RWPE1 (cell line): ENCODE data around the gene ATG7.
"Not testable (repeated sequence)": the region's sequence is repeated elsewhere in the genome, so short reads cannot be mapped to it uniquely, and the experiment has no call there.

ENCODE experiments used
- CTCF ChIA-PET: fragments of 350-600 bp; sonication (Branson Sonifier 250); formaldehyde crosslinking; extraction: SDS; loops from one replicate; lab custom pipeline; 2021; lab: Yijun Ruan, JAX
- POLR2A ChIA-PET: fragments of 400-600 bp; formaldehyde crosslinking; extraction: SDS; loops from one replicate; lab custom pipeline; 2020; ENCODE audit warnings: antibody characterized with exemption; ENCODE audit not compliant: low non-redundant PET; lab: Yijun Ruan, JAX
- DNase-seq: peaks from one replicate; pipeline ENCODE4 v3.0.0; 2012; ENCODE audit warnings: low spot score
- H3K27ac ChIP-seq: fragments of 450-650 bp; 2 replicates; pipeline ENCODE4 v1.5.1; 2017
- TF ChIP-seq, protein P1 (sequence below): fragments of 450-650 bp; conservative IDR thresholded peaks from 2 replicates; pipeline ENCODE4 v1.5.1; 2017; ENCODE audit warnings: low read depth, mild to moderate bottlenecking

The ATG7 gene

DNA sequence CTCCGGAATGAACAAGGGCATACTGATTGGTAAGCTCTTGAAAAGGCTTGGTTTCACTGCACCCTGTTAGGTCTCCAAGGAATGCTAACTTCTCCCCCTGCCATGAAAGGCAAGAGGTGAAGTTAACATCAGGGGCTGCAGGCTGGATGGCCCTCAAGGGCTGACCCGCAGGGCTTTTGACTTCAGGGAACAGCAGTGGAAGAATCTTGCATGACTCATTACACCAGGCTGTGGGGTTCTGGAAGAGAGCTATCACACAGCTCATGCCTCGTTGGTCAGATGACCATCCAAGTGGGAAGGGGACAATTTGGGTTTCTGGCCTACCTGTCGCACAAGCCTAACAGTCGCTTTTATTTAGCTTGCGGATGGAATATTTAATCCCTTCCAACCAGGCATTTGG lies 23.6 kb upstream of the ATG7 start:
- POLR2A ChIA-PET = no interaction called here

DNA sequence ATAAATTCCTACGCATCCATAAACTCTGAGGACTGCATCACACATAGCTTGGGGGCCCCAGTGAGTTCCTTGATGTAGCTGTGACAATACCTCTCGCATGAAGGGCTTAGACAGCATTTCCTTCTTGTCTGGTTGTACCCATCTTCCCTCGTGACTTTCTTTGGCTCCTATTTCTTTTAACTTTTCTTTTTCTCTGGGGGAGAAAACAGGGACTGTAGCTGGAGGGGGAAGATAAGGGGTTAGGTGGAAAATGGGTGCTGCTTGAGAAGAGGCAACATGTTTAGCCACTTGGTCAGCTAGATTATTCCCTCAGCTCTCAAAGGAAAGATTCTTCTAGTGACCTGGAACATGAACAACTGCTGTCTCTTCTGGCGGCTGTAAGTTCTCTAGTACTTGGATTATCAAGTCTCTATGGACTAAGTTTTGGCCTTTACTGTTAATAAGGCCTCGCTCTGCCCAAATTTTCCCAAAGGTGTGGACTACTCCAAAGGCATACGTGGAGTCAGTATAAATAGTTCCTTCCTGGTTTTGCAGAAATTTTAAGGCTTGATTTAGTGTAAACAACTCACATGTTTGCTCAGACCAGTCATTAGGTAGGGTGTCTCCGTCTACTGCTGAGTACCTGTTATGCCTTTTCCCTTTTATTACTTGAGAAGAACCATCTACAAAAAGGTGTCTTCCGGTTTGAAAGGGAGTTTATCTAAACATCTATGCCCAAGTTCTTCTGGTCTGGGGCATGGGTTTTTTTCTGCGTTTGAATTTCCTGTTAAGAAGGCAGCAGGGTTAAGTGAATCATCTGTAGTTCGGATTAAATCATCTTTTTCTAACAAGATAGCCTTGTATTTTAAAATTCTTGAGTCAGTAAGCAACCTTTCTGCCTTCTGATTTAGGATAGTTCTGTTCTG lies 21.0 kb upstream of the ATG7 start:
- ChIA-PET CTCF (no interaction called here), POLR2A (no interaction called here)
- TF ChIP-seq, protein P1, sequence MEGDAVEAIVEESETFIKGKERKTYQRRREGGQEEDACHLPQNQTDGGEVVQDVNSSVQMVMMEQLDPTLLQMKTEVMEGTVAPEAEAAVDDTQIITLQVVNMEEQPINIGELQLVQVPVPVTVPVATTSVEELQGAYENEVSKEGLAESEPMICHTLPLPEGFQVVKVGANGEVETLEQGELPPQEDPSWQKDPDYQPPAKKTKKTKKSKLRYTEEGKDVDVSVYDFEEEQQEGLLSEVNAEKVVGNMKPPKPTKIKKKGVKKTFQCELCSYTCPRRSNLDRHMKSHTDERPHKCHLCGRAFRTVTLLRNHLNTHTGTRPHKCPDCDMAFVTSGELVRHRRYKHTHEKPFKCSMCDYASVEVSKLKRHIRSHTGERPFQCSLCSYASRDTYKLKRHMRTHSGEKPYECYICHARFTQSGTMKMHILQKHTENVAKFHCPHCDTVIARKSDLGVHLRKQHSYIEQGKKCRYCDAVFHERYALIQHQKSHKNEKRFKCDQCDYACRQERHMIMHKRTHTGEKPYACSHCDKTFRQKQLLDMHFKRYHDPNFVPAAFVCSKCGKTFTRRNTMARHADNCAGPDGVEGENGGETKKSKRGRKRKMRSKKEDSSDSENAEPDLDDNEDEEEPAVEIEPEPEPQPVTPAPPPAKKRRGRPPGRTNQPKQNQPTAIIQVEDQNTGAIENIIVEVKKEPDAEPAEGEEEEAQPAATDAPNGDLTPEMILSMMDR = no peak
- H3K27ac ChIP-seq = no peak overlapping the region
- DNase-seq = no peak

More for the DNA sequence above, 23.6 kb upstream of the ATG7 start:
- CTCF ChIA-PET = no interaction called here
- H3K27ac ChIP-seq = no peak overlapping the region; the same call in 1 of the 2 replicates
- TF ChIP-seq, protein P1 = no peak
- DNase-seq = no peak

DNA sequence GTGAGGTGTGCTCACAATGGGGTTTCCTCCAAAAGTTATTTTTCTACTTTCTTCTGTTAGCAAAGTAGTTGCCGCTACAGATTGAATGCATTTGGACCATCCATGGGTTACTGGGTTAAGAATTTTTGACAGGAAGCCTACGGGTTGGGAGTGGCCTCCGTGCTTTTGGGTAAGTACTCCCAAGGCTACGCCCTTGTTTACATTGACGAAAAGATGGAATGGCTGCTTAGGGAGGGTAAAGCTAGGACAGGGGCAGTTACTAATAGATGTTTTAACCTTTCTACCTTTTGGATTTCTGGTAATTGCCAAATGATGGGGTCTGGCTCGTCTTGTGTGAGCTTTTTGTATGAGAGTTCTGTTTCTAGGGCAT lies 20.4 kb upstream of the ATG7 start:
- POLR2A ChIA-PET = no interaction called here
- CTCF ChIA-PET = no interaction called here
- no peak for DNase-seq
- TF ChIP-seq, protein P1 = no peak
- no peak overlapping the region for H3K27ac ChIP-seq

DNA sequence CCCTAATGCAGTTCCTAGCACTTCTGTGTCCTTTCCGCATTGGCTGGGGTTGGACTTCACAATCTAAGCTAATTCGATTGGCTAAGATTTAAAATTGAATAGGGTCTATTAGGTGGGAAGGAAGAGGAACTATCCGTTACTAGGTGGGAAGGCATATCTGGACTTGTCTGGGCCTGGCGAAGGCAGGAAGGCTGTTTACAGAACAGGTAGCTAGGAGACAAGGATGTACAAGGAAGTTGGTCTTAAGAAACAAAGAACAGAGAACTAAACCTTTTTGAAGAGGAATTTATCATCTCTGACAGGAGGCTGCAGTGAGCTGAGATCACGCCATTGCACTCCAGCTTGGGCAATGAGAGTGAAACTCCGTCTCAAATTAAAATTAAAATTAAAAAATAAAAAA lies 17.3 kb upstream of the ATG7 start:
- TF ChIP-seq, protein P1 = no peak
- DNase-seq = no peak
- ChIA-PET POLR2A (no interaction called here), CTCF (interaction anchor here (0.6 kb wide), 1 partner anchor 19 kb away, joined by 3 read pairs; no protein-coding TSS in a partner anchor)
- H3K27ac ChIP-seq = peak overlapping the region; percentile 66

DNA sequence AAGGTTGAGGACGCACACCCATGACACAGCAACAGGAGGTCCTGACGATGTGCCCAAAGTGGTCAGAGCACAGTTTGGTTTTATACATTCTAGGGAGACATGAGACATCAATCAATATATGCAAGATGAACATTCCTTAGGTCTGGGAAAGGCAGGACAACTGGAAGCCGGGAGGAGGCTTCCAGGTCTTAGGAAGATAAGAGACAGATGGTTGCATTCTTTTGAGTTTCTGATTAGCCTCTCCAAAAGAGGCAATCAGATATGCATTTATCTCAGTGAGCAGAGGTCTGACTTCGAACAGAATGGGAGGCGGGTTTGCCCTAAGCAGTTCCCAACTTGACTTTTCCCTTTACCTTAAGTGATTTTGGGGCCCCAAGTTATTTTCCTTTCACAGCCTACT lies 16.7 kb upstream of the ATG7 start:
- CTCF ChIA-PET, DNase-seq: not testable (repeated sequence)

DNA sequence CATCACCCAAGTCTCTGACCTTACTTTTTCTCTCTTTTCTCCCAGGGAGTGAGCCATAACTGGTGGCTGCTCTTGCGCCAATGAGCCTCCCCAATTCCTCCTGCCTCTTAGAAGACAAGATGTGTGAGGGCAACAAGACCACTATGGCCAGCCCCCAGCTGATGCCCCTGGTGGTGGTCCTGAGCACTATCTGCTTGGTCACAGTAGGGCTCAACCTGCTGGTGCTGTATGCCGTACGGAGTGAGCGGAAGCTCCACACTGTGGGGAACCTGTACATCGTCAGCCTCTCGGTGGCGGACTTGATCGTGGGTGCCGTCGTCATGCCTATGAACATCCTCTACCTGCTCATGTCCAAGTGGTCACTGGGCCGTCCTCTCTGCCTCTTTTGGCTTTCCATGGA lies 13.2 kb upstream of the ATG7 start:
- TF ChIP-seq, protein P1 = no peak
- ChIA-PET CTCF (no interaction called here), POLR2A (no interaction called here)
- no peak for DNase-seq
- no peak overlapping the region for H3K27ac ChIP-seq

More for the DNA sequence above, 16.7 kb upstream of the ATG7 start:
- POLR2A ChIA-PET, H3K27ac ChIP-seq: not testable (repeated sequence)

DNA sequence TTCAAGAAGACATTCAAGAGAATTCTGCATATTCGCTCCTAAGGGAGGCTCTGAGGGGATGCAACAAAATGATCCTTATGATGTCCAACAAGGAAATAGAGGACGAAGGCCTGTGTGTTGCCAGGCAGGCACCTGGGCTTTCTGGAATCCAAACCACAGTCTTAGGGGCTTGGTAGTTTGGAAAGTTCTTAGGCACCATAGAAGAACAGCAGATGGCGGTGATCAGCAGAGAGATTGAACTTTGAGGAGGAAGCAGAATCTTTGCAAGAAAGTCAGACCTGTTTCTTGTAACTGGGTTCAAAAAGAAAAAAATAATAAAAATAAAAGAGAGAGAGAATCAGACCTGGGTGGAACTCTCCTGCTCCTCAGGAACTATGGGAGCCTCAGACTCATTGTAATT lies 11.7 kb upstream of the ATG7 start:
- ChIA-PET POLR2A (no interaction called here), CTCF (no interaction called here)
- TF ChIP-seq, protein P1 = no peak
- no peak for DNase-seq
- no peak overlapping the region for H3K27ac ChIP-seq
